HG03175 (cell line): ENCODE results near the gene SIAH2.
A peak's percentile ranks its signal among the peaks of the same experiment; 100 is the strongest.

Experiments used
- ATAC-seq: cut with Tn5 transposase; IDR thresholded peaks from one replicate; pipeline ENCODE4 v1.9.1; 2021; ENCODE audit warnings: mild to moderate bottlenecking, moderate library complexity; ENCODE audit not compliant: unreplicated experiment

Gene SIAH2

DNA sequence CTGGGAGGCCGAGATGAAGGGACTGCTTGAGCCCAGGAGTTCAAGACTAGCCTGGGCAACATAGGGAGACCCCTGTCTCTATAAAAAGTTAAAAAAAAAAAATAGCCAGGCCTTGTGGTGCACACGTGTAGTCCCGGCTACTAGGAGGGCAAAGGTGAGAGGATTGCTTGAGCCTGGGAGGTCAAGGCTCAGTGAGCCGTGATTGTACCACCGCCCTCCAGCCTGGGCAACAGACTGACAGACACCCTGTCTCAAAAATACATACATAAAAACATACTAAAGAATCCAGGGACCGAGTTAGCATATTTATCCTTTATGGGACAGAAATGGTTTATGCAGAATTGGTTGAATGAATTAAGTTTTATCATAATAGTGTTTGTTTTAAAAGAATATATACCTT, 13.7 kb downstream of the SIAH2 start:
- ATAC-seq, result no peak

DNA sequence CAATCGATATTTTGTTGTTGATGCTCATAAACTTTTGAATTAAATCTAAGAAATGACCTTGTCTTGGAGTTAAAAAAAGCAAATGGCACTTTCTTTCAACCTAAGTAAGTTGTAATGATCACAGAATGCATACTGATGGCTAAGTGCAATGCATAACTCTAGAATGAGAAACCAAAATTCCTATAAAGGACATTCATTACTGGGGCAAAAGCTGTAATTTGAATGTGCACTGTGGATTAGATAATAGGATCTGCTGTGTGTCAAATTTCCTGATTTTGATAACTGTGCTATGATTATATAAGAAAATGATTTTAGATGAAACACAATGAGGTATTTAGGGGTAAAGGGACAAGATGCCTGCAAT, 14.3 kb downstream of the SIAH2 start:
- ATAC-seq, result no peak

DNA sequence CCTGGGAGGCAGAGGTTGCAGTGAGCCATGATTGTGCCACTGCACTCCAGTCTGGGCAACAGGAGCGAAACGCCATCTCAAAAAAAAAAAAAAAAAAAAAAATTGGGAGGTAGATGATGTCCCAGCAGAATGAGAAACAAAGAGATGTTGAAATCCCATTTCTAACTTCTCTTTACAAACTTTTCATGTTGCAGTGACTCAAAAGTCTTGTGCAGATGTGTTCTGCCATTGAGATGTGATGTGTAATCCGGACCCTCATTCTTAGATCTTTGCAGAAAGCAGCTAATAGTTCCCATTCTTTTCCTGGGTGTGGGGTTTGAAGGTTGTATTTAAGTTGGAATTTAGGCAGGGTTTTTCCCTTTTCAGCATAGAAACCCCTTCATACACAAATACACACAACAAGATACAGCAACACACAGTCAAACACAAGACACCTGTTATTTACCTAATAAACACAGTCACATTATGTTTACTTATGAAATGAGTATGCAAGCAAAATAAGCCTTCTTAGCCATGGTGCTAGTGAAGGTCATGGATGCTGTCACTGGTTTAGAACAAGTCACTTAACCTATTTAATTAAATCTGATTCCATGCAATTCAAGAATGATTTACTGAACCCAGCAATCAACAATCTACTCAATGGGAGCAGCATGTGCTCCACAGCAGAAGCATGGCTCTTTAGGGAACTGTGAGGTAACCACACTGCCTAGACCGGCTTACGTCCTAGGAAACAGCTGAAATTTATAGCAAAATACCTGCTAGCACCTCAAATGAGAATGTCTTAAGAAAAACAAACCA, 14.9 kb downstream of the SIAH2 start:
- ATAC-seq, result no peak

DNA sequence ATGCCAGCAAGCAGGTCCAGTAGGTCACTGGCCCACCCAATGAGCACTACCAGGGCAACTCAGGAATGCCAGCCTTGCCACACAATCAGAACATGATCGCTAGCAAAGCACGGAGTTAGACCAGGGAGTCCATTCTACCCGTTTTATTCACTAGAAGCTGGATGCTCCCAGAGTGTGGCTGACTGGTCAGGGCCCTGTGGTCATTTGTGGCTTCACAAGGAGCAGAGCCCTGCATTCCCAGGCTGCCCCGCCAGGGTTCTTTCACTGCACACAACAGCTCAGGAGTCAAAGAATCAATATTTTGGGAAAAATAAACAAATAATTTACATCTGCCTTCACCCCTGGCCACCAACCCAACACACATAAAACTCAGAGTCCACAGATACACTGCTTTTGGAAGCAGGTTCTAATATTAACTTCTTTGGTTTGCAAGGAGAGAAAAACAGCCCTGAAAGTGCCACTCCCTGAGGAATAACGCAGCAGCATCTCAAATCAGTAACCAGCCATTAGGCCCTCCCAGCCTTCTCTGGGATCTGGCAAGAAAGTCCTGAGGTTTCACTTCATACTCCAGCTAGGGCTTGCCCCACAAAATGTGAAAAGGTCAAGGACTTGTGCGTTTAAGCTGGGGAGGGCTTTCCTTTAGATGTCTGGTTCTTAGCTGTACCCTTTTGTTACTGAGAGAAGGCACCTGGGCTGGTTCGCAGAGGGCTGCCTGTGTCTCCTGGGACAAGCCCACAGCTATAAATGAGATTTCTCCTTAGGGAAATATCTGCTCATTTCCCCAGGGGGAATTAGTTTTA, 16.0 kb downstream of the SIAH2 start:
- no peak for ATAC-seq

DNA sequence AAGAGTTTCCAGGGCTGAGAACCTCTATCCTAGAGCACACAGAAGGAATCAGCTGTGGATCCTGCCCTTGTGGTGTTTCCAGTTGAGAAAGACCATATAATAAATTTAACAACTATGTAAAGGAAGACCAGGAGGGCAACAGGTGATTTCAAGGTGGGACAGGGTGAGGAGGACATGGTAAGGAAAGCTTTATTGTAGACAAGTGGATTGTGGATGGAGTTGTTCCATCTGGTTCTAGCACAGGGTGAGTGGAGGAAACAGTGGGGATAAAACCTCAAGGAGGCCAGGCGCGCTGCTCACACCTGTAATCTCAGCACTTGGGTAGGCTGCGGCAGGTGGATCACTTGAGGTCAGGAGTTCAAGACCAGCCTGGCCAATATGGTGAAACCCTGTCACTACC, 17.1 kb downstream of the SIAH2 start:
- no peak for ATAC-seq

DNA sequence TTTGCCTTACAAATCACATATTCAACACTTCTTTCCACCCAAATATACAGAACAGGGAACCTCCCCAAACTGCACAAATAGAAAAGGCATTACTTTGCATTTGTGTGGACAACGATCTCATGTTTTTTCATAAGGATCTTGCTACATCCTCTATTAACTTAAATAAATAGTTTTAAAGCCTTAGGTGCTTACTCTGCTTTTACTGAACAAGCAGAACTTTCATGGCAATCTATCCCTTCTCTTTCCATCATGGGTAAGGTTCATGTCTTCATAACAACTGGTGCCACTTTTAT, 18.1 kb downstream of the SIAH2 start:
- no peak for ATAC-seq

DNA sequence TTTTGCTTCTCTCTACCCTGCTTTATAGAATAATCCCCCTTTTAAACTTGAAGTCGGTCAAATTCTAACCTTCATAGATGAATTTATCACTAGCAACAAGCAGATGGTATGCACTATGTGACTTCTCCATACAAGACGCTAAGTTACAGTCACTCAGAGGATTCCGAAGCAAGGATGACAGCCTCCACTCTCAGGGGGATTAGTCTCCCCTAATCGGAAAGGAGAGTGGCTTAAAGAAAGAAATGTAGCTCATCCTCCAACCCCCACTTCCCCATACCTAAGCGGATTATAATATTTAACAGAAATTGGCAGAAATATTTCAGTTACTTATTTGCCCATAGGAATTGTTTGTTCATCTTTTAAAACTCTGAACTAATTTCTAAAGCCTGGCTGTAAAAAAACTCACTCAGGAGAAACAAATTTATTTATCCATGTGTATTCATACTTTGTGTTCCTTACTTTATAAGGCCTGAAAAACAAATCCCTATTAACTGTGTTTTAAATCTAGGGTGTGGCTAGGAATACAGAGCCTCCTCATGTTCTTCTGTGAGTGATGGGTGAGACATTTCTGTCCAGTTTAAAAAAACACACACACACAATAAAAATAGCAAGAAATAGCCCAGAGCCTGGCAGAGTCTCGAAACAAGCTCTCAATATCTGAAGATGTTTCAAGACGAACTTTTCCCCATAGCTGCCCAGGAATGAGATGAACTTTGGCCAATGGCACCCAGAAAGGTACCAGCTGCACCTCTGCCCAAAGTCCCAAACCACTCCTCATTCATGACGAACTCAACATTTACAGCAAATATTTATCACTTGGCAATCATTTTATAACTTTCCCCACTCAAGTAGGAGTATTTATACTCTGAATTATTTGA, 18.7 kb downstream of the SIAH2 start:
- ATAC-seq, result no peak

DNA sequence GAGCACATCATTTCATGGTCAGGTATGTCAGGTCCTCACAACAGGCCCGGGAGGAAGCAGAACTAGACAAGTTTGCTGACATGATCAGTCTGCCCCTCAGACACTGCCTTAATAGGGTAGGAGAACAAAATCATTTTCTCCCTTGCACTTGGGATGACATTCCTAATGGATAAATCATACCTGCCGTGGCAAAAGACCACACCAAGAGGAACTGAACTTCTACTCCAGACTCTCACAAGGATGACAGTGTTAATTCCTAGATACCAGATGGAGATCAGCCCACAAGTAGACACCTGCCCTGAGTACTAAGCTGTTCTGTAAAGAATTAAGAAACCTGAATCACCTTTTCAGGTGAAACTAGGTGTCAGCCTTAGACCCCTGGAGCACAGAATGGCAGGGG, 19.5 kb downstream of the SIAH2 start:
- ATAC-seq, result no peak

DNA sequence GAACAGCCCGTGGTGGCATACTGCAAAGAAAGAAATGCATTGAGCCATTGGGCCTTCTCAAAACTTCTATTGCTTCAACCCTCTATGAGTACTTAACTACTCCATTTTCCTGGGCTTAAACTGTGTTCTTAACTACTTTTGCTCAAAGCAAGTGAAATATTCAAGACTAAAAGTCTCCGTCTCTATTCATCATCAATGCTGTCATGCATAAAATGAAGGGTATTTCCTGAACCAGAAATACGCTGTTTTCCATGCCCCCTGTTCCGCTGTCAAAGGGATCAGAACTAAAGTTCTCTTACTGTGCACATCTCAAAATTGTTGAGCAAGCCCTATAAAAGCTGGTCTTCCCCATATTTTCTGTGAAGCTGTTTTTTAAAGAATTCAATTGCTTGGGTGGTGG, 20.3 kb downstream of the SIAH2 start:
- ATAC-seq, result no peak

DNA sequence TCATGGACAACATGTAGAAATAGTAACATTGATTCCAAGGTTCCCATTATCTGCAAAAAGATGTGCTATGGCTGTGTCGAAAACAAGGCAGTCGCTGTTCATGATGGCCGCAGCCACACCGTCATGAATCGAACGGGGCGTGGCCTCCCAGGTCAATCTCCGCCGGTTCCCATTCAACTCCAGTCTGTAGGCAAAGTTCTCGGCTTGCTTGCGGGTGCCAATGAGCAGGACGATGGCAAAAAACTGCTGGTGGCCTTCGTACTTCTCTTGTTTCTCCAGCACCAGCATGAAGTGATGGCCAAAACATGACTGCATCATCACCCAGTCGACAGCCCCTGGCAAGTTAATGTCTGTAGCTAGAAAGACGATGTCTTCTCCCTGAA, 20.8 kb downstream of the SIAH2 start:
- no peak for ATAC-seq

DNA sequence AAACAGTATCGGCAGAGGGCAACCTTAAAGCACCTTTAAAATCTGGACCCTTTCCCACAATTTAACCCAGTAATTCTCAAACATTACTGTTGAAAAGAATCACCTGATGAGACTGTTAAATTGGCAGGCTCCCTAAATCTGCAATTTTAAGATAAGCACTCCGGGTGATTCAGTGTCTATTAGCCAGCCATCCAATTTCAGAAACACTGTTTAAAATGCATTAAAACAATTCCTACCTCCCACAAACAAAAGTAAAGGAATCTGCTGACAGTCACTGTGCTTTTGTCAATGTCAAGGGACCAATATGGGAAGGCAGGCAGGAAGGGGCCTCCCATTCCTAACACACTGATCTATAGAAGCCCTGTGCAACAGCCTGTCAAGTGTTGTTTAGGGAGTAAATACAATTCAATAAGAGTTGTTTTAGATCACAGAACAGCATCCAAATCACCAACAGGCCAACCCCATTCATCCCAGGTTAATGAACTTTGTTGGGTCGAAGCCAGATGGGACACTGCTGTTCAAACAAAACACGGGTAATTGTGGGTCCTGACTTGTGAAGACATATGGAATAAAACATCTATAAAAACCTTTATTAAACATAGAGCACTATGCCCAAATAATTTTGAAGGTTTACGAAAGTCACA, 21.4 kb downstream of the SIAH2 start:
- ATAC-seq, result no peak

DNA sequence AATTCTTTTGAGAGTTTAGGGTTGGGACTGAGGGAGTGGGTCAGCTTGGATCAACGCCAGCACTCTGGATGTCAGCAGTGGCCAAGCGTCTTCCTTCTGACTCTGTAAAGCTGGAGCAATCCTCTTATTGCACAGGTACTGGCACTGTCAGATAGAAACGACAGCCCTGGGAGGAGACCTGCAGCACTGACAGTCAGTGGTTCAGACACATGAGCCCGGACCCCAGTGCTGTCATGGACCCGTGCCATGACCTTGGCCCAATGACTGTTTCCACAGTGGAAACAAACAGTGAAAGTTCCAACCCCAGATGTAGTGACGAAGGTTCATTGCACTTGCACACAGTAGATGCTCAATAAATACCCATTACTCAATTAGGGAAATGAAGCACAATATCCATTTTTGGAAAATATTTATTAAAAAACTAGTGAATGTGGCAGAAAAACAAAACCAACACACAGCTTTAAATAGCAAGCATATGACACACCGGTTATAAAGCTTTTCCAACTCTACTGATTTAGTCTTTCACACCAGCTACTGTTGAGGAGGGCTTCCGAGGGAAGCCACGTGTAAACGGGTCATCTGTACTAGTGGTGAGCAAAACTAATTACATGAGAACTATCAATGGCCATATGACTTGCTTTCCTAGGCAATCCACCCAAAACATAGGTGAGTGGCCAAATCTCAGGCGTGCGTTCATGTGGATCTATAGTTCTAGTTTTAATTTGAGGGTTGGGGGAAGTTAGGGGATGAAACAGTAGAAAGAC, 22.1 kb downstream of the SIAH2 start:
- no peak for ATAC-seq

DNA sequence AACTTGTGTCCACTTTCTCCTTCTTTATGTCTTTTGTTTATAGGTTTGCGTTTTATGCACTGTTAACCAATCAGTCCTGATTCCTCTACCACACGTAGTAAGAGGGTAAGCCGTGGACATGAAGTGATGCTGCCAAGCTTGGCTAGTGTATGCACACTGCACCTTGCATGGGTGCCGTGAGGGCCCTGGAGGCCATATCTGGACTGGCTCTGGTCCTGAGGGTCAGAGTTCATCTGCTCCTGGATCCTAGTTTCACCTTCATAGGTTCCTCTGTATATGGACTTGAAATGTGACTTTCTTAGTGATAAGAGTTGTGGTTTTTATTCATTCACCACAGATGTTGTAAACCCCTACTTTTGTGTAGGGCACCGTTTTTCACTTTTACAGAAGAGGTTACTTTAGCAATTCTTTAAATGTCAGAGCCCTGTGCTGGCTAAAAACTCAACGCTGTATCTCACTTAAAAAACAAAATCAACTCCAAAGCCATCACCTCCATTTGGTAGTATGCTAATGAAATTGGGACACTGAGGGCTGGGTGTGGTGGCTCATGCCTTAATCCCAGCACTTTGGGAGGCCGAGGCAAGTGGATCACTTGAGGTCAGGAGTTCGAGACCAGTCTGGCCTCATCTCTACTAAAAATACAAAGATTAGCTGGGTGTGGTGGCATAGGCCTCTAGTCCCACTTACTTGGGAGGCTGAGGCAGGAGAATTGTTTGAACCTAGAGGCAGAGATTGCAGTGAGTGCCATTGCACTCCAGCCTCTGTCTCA, 22.9 kb downstream of the SIAH2 start:
- ATAC-seq, result peak; percentile 39

DNA sequence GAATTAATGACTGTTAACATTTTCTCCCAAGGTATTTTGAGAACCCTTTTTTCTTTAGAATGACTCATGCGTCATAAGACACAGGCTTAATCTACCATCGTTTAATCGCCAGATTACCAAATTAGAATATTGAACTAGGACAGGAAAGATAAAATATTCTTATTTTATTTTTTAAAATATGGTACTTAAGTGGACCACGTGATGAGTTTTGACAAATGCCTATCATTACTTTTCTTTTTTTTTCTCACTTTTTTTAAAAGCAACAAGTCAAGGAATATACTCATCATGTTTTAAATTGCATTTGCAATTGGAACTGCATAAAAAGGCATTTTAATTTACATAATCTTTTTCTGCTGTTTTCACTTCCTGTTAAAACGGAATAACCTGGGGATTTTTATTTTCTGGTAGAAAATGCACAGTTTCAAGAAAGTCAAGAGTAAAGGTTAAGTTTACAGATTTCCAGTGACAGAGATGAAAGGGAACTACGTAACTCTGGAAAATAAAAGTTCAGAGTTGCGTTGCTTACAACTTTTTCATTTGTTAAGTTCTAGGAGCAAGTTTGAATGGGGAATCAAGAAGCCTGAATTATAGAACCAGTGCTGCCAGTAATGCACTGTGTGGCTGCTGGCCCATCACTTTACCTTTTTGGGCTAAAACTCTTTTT, 23.6 kb downstream of the SIAH2 start:
- ATAC-seq, result peak; percentile 31

DNA sequence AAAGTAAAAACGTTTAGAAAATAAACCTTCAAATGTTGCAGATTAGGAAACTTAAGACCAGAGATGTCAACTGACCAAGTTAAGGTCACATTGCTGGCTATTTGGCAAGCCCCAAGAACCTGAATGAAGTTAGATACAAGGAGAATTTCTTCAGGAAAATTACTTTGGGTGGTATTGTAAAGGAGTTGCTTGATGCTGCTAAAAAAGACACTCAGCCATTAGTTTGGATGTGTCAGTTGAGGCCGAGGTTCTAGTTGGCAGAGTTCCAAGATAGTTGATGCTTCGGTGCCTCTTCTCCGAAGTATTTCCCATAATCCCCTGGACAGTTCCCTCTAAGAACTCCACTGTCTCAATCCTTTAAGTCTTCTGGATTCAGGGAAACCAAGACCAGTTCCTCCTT, 24.3 kb downstream of the SIAH2 start:
- ATAC-seq, result no peak

DNA sequence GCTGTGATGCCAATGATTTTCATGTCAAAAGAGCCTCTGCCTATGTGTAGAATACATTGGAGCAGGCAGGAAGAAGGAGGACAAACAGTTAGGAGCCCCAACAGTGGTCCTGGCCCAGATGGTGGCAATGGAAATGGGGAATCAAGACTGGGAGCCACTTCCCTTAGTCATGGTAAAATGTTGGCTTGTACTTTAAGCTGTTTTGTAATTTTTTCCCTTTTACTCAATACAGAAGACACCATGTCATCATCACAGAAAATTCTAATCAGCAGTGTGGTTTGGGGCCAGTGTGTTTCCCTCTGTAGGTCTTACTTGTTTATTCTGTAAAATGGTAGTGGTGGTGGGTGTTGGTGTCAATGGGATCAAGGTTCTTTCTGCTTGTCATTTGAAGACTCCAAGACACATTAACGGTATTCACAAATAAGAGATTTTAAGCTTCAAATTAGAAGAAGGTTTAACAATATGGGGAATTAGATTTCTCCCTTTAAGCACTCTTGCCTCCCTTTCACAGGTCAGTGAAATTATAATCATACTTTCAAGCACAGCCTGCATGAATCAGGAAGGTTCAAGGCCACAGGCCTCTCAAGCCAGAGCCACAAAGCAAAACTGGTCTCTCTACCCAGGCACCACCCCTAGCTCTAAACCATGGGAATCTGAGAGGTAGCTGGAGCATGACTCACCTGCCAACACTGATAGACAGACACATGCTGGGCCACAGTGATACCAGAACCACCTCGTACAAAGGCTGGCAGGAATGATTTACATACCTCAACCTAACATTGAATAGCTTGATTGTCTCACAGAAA, 24.9 kb downstream of the SIAH2 start:
- no peak for ATAC-seq

DNA sequence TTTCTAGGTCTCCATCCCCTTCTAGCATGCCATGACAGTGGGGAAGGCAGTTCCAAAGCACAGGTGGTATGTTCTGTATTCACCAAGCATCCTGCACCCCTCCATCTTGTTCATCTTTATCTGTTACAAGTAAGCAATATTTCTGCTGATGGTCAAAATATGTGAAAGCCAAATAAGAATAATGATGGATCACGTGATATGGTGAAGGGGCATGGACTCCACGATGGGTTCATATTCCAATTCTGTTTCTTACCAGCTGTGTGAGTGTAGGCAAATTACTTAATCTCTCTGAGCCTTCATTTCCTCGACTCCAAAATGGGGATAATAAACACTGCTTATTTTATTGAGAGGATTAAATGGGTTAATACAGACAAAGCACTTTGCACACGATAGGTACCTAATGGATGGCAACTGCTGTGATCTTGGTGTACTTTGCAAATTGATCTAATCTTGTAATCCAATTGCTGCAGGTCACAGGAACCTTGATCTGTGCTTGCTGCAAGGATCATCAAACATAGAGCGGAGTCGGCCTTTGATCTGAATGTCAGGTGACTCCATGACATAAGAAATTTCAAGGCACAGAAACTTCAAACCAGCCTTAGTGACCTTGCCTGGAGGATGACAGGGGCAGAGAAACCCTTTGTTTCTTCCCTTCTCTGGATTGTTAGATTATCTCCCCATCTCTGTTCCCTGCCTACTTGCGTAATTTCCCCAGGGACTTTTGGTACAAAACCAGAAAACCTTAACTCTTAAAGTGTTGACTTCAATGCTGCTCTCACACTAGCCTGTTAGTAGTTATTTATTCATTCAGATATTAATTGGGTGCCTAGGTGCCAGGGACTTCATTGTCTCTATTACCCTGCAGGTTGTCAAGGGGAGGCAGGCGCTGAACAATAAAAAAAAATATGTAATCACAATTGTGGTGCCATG, 25.8 kb downstream of the SIAH2 start:
- ATAC-seq, result no peak
